Medulla oblongata (tissue), 1 donor: ENCODE measurements around the gene RAD54L2.
A peak's percentile ranks its signal among the peaks of the same experiment; 100 is the strongest.
"Not testable (repeated sequence)": the region's sequence is repeated elsewhere in the genome, so short reads cannot be mapped to it uniquely, and the experiment has no call there.

Experiments used
- DNase-seq: peaks from one replicate; pipeline ENCODE4 v3.0.0-alpha.2; 2015; ENCODE audit errors: extremely low spot score

The RAD54L2 gene, protein sequence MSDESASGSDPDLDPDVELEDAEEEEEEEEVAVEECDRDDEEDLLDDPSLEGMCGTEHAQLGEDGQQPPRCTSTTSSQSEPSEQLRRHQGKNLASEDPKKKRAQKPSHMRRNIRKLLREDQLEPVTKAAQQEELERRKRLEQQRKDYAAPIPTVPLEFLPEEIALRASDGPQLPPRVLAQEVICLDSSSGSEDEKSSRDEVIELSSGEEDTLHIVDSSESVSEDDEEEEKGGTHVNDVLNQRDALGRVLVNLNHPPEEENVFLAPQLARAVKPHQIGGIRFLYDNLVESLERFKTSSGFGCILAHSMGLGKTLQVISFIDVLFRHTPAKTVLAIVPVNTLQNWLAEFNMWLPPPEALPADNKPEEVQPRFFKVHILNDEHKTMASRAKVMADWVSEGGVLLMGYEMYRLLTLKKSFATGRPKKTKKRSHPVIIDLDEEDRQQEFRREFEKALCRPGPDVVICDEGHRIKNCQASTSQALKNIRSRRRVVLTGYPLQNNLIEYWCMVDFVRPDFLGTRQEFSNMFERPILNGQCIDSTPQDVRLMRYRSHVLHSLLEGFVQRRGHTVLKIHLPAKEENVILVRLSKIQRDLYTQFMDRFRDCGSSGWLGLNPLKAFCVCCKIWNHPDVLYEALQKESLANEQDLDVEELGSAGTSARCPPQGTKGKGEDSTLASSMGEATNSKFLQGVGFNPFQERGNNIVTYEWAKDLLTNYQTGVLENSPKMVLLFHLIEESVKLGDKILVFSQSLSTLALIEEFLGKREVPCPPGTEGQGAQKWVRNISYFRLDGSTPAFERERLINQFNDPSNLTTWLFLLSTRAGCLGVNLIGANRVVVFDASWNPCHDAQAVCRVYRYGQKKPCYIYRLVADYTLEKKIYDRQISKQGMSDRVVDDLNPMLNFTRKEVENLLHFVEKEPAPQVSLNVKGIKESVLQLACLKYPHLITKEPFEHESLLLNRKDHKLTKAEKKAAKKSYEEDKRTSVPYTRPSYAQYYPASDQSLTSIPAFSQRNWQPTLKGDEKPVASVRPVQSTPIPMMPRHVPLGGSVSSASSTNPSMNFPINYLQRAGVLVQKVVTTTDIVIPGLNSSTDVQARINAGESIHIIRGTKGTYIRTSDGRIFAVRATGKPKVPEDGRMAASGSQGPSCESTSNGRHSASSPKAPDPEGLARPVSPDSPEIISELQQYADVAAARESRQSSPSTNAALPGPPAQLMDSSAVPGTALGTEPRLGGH (N-terminal part only)

DNA sequence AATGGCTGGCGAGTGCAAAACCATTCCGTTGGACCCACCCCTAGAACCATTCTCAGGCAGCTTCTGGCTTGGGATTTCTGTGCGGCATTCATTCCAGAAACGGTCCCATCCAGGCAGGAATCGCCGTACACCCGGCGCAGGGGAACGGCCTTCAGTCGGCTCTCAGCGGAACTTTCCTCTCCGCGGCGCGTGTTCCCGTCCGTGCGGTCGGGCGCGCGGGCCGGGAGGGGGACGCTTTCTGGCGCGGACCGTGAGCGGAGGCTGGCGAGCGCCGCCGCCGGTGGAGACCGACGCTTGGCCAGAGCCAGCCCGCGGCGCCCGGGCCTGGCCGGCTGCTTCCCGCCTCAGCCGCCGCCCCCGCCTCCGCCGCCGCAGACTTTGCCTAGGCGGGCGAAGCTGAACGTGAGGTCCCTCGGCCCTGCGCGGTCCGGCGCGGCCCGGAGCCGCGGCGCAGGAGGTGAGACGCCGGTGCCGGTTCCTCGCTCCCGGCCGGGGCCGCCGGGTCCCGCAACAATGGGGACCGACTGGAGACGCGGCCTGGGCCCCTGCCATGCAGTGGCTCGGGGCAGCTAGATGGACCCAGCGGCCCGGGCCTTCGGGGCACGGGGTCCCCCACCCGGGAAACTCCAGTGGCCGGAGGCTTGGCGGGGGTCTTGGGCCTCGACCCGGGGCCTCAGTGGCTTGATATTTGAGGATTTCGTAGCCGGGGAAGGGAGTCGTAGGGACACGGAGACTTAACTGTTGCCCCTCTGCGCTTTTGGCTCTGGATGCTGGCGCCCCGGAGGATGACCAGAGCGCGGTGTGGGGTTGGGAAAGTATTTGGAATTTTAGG is at the start of gene RAD54L2:
TSS of gene RAD54L2 (plus strand) at position 261 of the 832 bp plus-strand sequence. CDS start 51,702 bp downstream, outside the sequence.
- peak; percentile 82 for DNase-seq

DNA sequence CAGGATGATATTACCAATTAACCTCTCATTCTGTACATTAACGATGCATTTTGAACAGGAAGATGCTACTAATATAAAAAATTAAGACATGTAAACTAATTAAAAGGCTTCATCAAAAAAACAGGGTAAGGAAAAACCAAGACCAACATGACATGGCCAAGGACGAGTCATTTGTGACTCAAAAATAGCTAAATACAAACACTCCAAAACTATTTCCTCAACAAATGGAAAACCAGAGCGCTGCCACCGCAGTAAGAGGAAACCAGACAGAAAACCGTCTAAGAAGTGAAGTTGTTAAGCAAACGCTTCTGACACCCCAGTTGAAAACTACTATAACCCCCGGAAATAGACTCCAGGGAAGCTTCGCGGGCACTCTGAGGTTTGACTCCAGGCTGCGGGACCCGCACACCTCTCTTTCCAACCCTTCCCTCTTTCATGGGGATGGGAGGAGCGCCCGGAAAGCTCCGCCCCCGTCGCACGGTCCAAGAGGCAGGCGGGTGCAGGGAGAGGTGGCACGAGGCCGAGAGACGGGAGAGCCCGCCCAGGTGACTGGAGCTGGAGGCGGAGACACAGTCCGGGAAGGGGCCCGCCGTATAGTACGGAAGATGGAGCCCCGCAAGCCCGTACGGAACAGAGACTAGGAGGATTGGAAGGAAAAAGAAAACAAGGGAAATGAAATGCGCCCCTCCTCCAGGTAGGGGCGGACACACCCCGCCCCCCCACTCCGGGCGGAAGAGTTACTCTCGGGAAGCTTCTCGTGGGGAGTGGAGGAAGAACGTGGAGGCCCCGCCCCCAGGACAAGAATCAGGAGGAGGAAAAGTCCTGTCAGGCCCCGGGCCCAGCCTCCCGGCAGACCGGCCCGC is 39.4 kb upstream of the RAD54L2 start:
- DNase-seq, result peak; percentile 91

- DNase-seq, result no peak
These were observed 37.8 kb upstream of the RAD54L2 start for GRCh38 chr3:51500632-51501131.

GRCh38 chr3:51501833-51502561 is 36.5 kb upstream of the RAD54L2 start:
- peak; percentile 85 for DNase-seq

DNA sequence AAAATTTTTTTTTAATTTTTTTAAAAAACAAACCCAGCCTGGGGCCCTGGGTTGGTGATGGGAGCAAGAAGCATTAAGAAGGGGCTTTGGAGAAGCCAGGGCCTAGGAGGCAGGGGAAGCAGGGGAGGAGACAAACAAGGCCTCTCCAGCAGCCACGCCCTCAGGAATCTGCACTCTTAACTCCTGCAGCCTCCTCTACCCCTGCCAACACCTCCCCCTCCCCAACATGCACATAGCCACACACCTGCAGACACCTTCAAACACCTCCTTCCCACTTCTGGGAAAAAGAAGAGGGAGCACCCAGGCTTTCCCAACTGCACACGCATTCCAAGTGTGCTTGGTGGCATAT is 36.0 kb upstream of the RAD54L2 start:
- no peak for DNase-seq

- DNase-seq, result no peak
These were observed 35.5 kb upstream of the RAD54L2 start for GRCh38 chr3:51503007-51503406.

DNA sequence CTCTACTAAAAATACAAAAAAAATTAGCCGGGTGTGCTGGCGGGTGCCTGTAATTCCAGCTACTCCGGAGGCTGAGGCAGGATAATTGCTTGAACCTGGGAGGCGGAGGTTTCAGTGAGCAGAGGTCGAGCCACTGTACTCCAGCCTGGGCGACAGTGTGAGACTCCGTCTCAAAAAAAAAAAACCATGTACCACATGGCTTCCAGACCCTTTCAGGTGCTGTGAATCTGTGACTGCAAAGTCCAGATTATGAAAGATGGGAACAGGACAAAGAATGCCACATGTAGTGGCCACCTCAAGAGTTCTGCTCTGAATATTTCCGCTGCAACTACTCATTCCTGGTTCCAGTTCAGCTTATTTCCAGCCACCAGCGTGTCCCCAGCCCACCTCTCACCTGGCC is 30.3 kb upstream of the RAD54L2 start:
- DNase-seq, result no peak

DNA sequence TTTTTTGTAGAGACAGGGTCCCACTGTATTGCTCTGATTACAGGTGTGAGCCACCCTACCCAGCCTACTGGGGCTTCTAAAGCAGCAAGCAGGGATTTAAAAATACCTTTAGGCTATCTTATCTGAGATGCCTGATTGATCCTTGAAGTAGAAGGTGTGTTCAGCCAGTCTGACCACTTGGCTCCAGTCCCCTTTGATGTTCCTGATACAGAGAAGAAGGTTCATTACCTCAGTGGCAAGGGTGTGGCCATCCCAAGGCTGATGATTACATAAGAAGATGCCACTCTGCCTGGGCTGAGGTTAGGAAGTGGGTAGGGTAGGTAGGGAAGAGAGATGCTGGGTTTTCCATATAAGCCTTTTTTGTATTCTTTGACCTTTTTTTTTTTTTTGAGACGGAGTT is 27.5 kb upstream of the RAD54L2 start:
- no peak for DNase-seq

- DNase-seq, result no peak
These were observed 24.3 kb upstream of the RAD54L2 start for GRCh38 chr3:51514210-51514609.

- peak; percentile 68 for DNase-seq
These were observed 18.7 kb upstream of the RAD54L2 start for GRCh38 chr3:51519848-51520247.

DNA sequence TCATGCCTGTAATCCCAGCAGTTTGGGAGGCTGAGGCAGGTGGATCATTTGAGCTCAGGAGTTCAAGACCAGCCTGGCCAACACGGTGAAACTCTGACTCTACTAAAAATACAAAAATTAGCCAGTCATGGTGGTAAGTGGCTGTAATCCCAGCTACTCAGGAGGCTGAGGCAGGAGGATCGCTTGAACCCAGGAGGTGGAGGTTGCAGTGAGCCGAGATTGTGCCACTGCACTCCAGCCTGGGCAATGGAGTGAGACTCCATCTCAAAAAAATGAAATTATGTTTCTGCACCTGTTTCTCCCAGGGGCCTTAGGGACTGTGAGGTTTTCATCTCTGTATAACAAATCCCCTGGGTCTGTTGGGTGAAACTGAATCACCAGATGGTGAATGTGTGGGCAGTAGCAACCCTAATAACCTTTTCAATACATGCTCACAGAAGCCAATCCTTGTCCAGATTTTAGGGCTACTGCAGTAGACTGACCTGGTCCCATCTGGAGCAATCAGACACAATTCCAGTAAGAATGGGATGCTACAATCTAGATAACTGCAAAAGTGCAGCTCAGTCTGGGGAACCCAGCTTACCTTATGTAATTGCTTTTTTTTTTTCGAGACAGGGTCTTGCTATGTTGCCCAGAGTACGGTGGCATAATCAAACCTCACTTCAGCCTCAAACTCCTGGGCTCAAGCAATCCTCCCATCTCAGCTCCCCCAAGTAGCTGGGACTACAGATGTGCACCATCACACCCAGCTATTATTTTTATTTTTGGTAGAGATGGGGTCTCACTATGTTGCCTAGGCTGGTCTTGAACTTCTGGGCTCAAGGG is 17.4 kb upstream of the RAD54L2 start:
- not testable (repeated sequence) for DNase-seq

- DNase-seq, result no peak
These were observed 16.1 kb upstream of the RAD54L2 start for GRCh38 chr3:51522273-51522962.

DNA sequence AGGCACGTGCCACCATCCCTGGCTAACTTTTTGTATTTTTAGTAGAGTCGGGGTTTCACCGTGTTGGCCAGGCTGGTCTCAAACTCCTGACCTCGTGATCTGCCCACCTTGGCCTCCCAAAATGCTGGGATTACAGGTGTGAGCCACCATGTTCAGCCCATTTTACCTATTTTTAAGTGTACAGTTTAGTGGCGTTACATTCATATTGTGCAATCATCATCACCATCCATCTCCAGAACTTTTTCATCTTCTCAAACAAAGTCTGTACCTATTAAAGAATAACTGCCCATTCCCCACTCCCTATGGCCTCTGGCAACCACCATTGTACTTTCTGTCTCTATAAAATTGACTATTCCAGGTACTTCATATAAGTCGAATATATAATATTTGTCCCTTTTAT is 13.6 kb upstream of the RAD54L2 start:
- DNase-seq, result not testable (repeated sequence)

DNA sequence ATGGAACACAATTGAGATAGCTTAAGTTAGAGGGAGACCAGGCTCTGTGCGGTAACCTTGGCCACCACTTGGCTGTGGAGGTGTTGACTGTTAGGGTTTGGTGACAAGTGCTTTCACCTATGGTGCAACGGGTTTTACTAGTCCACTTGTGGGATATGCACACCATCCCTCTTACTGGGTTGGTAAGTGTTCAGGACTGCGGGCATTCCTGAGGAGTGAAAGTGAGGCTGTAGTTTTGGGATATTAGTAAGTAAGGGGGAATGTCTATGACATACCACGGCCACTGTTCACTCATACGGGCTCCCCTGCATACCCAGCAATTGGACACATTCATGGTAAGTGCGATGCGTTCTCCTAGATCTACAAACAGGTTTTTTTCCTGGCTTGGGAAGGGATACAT is 8.0 kb upstream of the RAD54L2 start:
- no peak for DNase-seq

- DNase-seq, result no peak
These were observed 3.1 kb upstream of the RAD54L2 start for GRCh38 chr3:51535146-51536019.

DNA sequence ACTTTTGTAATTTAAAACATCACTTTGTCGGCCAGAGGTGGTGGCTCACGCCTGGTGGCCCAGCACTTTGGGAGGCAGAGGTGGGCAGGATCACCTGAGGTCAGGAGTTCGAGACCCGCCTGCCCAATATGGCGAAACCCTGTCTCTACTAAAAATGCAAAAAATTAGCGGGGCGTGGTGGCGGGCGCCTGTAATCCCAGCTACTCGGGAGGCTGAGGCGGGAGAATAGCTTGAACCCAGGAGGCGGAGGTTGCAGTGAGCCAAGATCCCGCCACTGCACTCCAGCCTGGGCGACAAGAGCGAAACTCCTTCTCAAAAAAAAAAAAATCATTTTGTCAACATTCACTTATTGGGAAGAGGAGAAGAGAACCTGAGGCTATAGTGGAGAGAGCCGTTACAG is 888 bp upstream of the RAD54L2 start:
- not testable (repeated sequence) for DNase-seq

- no peak for DNase-seq
These were observed 432 bp upstream of the RAD54L2 start for GRCh38 chr3:51538115-51538458.
